ENCODE data around the gene PLEKHD1. TPM values are rescaled to one million over a fixed set of nuclear protein-coding genes. Genes with fewer than 3 reads are reported as not detected.
A peak's percentile ranks its signal among the peaks of the same experiment; 100 is the strongest.

The PLEKHD1 gene
- total and polyA plus RNA-seq, 2 donors = 0.09 to 0.30 TPM

GRCh38 chr14:69460093-69460701 lies 24.3 kb upstream of the PLEKHD1 start:
- Histone ChIP-seq H3K36me3 (ENCODE audit: control insufficient read depth in 2 of 2, insufficient read depth in 2 of 2, low read length in 1 of 2) (peaks cover 26 to 27% of the 10 kb centered on the region in 2 donors), H3K9me3 (ENCODE audit: control insufficient read depth in 2 of 2, insufficient read depth in 1 of 2, low read length in 1 of 2) (no peaks in the 10 kb centered on the region), H3K4me1 (ENCODE audit: control insufficient read depth in 2 of 2, insufficient read depth in 2 of 2, low read length in 2 of 2) (no peaks in the 10 kb centered on the region), H3K27me3 (ENCODE audit: control insufficient read depth in 2 of 2, insufficient read depth in 1 of 2, low read length in 1 of 2) (no peaks in the 10 kb centered on the region), H3K4me3 (ENCODE audit: low read length in 2 of 2) (no peak overlapping the region), H3K27ac (ENCODE audit: low read depth in 1 of 2, low read length in 1 of 2) (no peak overlapping the region)
- peak; percentile 16 to 76 (median 45) for DNase-seq (ENCODE audit: low read depth in 6 of 9, low spot score in 9 of 9)
- WGBS = 50% methylated on average over 4 of the region's 4 CpGs

DNA sequence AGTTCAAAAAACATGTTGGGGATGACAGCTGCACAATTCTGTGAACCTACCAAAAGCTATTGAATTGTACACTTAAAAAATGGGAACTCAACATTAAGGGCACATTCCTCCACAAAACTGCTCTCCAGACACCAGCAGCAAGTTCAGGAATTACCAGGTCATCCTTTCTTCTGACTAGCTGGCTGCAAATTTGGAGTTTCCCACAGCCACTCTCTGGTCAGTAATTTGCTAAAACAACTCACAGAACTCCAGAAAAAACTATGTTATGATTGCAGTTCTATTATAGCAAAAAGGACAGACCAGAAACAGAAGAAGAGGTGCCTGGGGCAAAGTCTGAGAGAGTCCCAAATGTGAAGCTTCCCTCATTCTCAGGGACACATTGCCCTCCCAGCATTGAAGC lies 20.1 kb upstream of the PLEKHD1 start:
- DNase-seq (ENCODE audit: low read depth in 6 of 9, low spot score in 9 of 9) = no peak
- Histone ChIP-seq H3K36me3 (ENCODE audit: control insufficient read depth in 2 of 2, insufficient read depth in 2 of 2, low read length in 1 of 2) (peaks cover 6 to 9% of the 10 kb centered on the region in 2 donors), H3K9me3 (ENCODE audit: control insufficient read depth in 2 of 2, insufficient read depth in 1 of 2, low read length in 1 of 2) (no peaks in the 10 kb centered on the region), H3K4me3 (ENCODE audit: low read length in 2 of 2) (no peak overlapping the region), H3K4me1 (ENCODE audit: control insufficient read depth in 2 of 2, insufficient read depth in 2 of 2, low read length in 2 of 2) (no peaks in the 10 kb centered on the region), H3K27ac (ENCODE audit: low read depth in 1 of 2, low read length in 1 of 2) (no peak overlapping the region), H3K27me3 (ENCODE audit: control insufficient read depth in 2 of 2, insufficient read depth in 1 of 2, low read length in 1 of 2) (no peaks in the 10 kb centered on the region)

DNA sequence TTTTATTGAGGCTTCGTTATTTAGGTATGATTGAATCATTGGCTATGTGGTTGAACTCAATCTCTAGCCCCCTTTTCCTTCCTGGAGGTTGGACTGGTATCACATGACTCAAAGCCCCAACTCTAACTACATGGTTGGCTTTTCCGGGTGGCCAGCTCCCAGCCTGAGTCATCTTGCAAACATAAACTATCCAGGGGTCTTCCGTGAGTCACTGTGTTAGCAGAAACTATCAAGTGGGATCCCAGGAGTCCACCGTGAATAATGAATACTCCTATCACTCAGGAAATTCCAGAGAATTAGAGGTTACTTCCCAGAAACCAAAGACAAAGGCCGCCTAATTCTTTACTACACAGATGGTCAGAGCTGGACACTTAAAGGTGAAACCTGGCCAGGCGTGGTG lies 19.7 kb upstream of the PLEKHD1 start:
- no peaks in the 10 kb centered on the region for H3K9me3 ChIP-seq (ENCODE audit: control insufficient read depth in 2 of 2, insufficient read depth in 1 of 2, low read length in 1 of 2)
- H3K4me3 ChIP-seq (ENCODE audit: low read length in 2 of 2) = no peak overlapping the region
- 97% methylated on average over 6 of the region's 6 CpGs for whole genome bisulfite sequencing
- H3K27ac ChIP-seq (ENCODE audit: low read depth in 1 of 2, low read length in 1 of 2) = no peak overlapping the region
- H3K4me1 ChIP-seq (ENCODE audit: control insufficient read depth in 2 of 2, insufficient read depth in 2 of 2, low read length in 2 of 2) = no peaks in the 10 kb centered on the region
- no peaks in the 10 kb centered on the region for H3K27me3 ChIP-seq (ENCODE audit: control insufficient read depth in 2 of 2, insufficient read depth in 1 of 2, low read length in 1 of 2)
- DNase-seq (ENCODE audit: low read depth in 6 of 9, low spot score in 9 of 9) = no peak
- peaks cover 6 to 9% of the 10 kb centered on the region in 2 donors for H3K36me3 ChIP-seq (ENCODE audit: control insufficient read depth in 2 of 2, insufficient read depth in 2 of 2, low read length in 1 of 2)

DNA sequence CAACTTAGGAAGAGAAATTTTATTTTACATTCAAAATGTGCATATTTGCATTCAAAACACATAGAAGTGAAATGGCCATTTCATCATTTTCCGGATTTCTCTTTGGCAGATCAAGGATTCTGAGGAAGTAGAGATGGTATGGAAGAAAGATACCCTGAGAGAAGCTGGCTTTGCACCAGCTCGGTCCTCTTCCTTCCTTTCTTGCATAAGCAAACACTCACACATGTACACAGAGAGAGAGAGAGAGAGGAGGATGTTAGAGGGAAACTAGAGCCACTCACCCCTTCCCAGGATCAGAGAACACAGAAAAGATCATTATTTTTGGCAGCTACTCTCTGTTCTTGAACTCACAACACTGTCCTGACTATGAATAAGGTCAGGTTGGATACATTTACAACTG lies 15.6 kb upstream of the PLEKHD1 start:
- H3K9me3 ChIP-seq (ENCODE audit: control insufficient read depth in 2 of 2, insufficient read depth in 1 of 2, low read length in 1 of 2) = no peaks in the 10 kb centered on the region
- H3K27me3 ChIP-seq (ENCODE audit: control insufficient read depth in 2 of 2, insufficient read depth in 1 of 2, low read length in 1 of 2) = no peaks in the 10 kb centered on the region
- 41% methylated on average over 2 of the region's 2 CpGs for WGBS
- H3K27ac ChIP-seq (ENCODE audit: low read depth in 1 of 2, low read length in 1 of 2) = no peak overlapping the region
- no peaks in the 10 kb centered on the region for H3K36me3 ChIP-seq (ENCODE audit: control insufficient read depth in 2 of 2, insufficient read depth in 2 of 2, low read length in 1 of 2)
- DNase-seq (ENCODE audit: low read depth in 6 of 9, low spot score in 9 of 9) = no peak
- no peak overlapping the region for H3K4me3 ChIP-seq (ENCODE audit: low read length in 2 of 2)
- no peaks in the 10 kb centered on the region for H3K4me1 ChIP-seq (ENCODE audit: control insufficient read depth in 2 of 2, insufficient read depth in 2 of 2, low read length in 2 of 2)

DNA sequence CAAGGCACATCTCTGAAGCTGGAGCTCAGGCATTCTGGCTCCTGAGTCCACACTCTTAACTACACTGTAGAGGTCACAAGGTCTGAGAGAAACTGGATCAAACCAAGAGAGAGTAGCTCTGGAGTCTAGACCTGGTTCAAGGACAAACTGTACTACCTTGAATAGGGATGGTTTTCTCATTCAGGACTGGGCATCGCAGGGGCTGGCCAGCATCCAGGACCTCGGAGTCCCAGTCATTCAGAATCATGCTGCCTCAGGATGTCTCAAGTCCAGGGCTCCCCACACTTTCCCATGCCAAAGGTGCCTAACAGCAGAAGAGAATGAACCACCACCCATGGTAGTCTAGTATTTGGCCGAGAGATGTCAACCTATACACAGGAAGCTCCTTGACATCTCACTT lies 13.1 kb upstream of the PLEKHD1 start:
- Histone ChIP-seq H3K4me1 (ENCODE audit: control insufficient read depth in 2 of 2, insufficient read depth in 2 of 2, low read length in 2 of 2) (no peaks in the 10 kb centered on the region), H3K27ac (ENCODE audit: low read depth in 1 of 2, low read length in 1 of 2) (no peak overlapping the region), H3K4me3 (ENCODE audit: low read length in 2 of 2) (no peak overlapping the region), H3K27me3 (ENCODE audit: control insufficient read depth in 2 of 2, insufficient read depth in 1 of 2, low read length in 1 of 2) (no peaks in the 10 kb centered on the region), H3K9me3 (ENCODE audit: control insufficient read depth in 2 of 2, insufficient read depth in 1 of 2, low read length in 1 of 2) (no peaks in the 10 kb centered on the region), H3K36me3 (ENCODE audit: control insufficient read depth in 2 of 2, insufficient read depth in 2 of 2, low read length in 1 of 2) (no peaks in the 10 kb centered on the region)
- WGBS = 96% methylated on average over 3 of the region's 3 CpGs
- no peak for DNase-seq (ENCODE audit: low read depth in 6 of 9, low spot score in 9 of 9)

- 94% methylated on average over 10 of the region's 10 CpGs for WGBS
These were observed 12.6 kb upstream of the PLEKHD1 start for GRCh38 chr14:69471916-69472315.

GRCh38 chr14:69473260-69473659 lies 11.3 kb upstream of the PLEKHD1 start:
- Histone ChIP-seq H3K4me3 (ENCODE audit: low read length in 2 of 2) (no peak overlapping the region), H3K9me3 (ENCODE audit: control insufficient read depth in 2 of 2, insufficient read depth in 1 of 2, low read length in 1 of 2) (no peaks in the 10 kb centered on the region), H3K27me3 (ENCODE audit: control insufficient read depth in 2 of 2, insufficient read depth in 1 of 2, low read length in 1 of 2) (no peaks in the 10 kb centered on the region), H3K36me3 (ENCODE audit: control insufficient read depth in 2 of 2, insufficient read depth in 2 of 2, low read length in 1 of 2) (no peaks in the 10 kb centered on the region), H3K27ac (ENCODE audit: low read depth in 1 of 2, low read length in 1 of 2) (no peak overlapping the region), H3K4me1 (ENCODE audit: control insufficient read depth in 2 of 2, insufficient read depth in 2 of 2, low read length in 2 of 2) (no peaks in the 10 kb centered on the region)
- 83% methylated on average over 3 of the region's 3 CpGs for WGBS
- no peak for DNase-seq (ENCODE audit: low read depth in 6 of 9, low spot score in 9 of 9)

More at GRCh38 chr14:69471916-69472315, 12.6 kb upstream of the PLEKHD1 start:
- H3K4me1 ChIP-seq (ENCODE audit: control insufficient read depth in 2 of 2, insufficient read depth in 2 of 2, low read length in 2 of 2) = no peaks in the 10 kb centered on the region
- no peaks in the 10 kb centered on the region for H3K27me3 ChIP-seq (ENCODE audit: control insufficient read depth in 2 of 2, insufficient read depth in 1 of 2, low read length in 1 of 2)
- no peaks in the 10 kb centered on the region for H3K9me3 ChIP-seq (ENCODE audit: control insufficient read depth in 2 of 2, insufficient read depth in 1 of 2, low read length in 1 of 2)
- no peak for DNase-seq (ENCODE audit: low read depth in 6 of 9, low spot score in 9 of 9)
- H3K27ac ChIP-seq (ENCODE audit: low read depth in 1 of 2, low read length in 1 of 2) = no peak overlapping the region
- H3K36me3 ChIP-seq (ENCODE audit: control insufficient read depth in 2 of 2, insufficient read depth in 2 of 2, low read length in 1 of 2) = no peaks in the 10 kb centered on the region
- no peak overlapping the region for H3K4me3 ChIP-seq (ENCODE audit: low read length in 2 of 2)

DNA sequence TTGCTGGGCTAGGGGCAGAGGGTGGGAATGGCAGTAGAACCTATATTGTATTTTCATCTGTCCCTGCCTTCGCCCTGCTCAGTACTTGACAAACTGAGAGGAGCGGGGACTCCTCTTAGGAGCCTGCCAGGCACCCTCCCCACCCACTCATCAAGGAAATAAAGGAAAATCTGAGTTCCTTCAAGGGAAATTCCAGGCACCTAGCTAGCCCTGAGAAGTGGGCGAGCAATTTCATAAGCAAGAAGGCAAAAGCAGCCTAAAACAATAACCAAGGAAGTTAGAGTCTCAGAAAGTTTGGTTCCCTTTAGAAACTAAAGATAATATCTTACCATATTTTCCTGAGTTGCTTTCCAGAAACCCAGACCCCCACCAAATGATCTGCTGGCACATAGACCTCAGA lies 10.6 kb upstream of the PLEKHD1 start:
- no peak for DNase-seq (ENCODE audit: low read depth in 6 of 9, low spot score in 9 of 9)
- Histone ChIP-seq H3K27ac (ENCODE audit: low read depth in 1 of 2, low read length in 1 of 2) (no peak overlapping the region), H3K36me3 (ENCODE audit: control insufficient read depth in 2 of 2, insufficient read depth in 2 of 2, low read length in 1 of 2) (no peaks in the 10 kb centered on the region), H3K4me3 (ENCODE audit: low read length in 2 of 2) (no peak overlapping the region), H3K4me1 (ENCODE audit: control insufficient read depth in 2 of 2, insufficient read depth in 2 of 2, low read length in 2 of 2) (no peaks in the 10 kb centered on the region), H3K27me3 (ENCODE audit: control insufficient read depth in 2 of 2, insufficient read depth in 1 of 2, low read length in 1 of 2) (no peaks in the 10 kb centered on the region), H3K9me3 (ENCODE audit: control insufficient read depth in 2 of 2, insufficient read depth in 1 of 2, low read length in 1 of 2) (no peaks in the 10 kb centered on the region)
- over 99% methylated on average over 3 of the region's 3 CpGs for WGBS

DNA sequence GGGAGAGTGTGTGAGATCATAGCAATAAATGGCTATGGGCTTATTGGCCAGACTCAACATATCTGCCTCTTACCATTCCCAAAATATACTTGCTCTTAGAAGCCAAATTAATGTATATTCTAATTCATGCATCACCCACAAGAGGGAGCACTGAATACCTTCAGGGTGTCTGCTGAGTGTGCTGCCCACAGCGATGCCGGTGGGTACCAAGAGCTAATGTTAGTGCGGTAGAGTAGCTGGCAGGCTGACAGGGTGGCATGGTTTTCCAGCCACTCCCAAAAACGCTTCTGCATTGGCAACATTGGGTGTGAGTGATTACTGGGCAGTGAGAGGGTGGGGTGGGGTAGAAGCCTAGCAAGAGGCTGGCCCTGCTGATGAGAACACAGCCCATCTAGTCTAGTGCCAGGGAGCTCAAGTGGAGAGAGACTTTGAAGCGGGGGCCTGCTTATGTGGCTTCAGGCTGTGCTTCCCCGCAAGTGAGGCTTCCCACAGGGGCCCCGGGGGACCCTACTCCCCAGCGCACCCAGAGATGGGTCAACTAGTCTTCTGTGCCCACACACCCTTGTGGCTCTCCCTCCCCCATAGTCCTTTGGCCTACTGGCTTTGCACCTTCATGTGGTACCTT lies 9.2 kb upstream of the PLEKHD1 start:
- H3K4me3 ChIP-seq (ENCODE audit: low read length in 2 of 2) = no peak overlapping the region
- H3K27ac ChIP-seq (ENCODE audit: low read depth in 1 of 2, low read length in 1 of 2) = no peak overlapping the region
- H3K27me3 ChIP-seq (ENCODE audit: control insufficient read depth in 2 of 2, insufficient read depth in 1 of 2, low read length in 1 of 2) = peaks cover 0 to 5% of the 10 kb centered on the region in 2 donors
- no peaks in the 10 kb centered on the region for H3K36me3 ChIP-seq (ENCODE audit: control insufficient read depth in 2 of 2, insufficient read depth in 2 of 2, low read length in 1 of 2)
- DNase-seq (ENCODE audit: low read depth in 6 of 9, low spot score in 9 of 9) = peak in 2 of 9 donors; percentile 4 to 13
- H3K4me1 ChIP-seq (ENCODE audit: control insufficient read depth in 2 of 2, insufficient read depth in 2 of 2, low read length in 2 of 2) = no peaks in the 10 kb centered on the region
- 66% methylated on average over 8 of the region's 8 CpGs for WGBS
- no peaks in the 10 kb centered on the region for H3K9me3 ChIP-seq (ENCODE audit: control insufficient read depth in 2 of 2, insufficient read depth in 1 of 2, low read length in 1 of 2)

Data from thymus (tissue), 11 donors.